ENCODE data around the gene SLC35F2.

Gene SLC35F2

DNA sequence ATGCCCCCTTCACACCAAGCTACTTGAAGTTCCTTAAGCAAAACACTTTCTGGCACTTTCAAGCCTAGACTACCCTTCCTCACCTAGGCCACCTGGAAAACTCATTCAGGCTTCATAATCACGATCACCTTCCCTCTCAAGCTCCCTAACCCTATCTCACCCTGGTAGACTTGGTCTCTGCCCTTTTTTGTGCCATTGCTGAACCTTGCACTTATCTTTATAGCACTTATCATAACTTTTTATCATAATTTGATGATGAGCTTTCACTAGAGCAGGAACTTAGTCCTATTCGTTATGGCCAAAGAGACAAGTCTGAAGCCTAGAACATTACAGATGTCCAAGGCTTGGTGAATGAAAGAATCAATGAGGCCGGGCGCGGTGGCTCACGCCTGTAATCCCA, 5.5 kb downstream of the SLC35F2 start:
- H3K9me3 ChIP-seq (ENCODE audit: insufficient read depth, low read depth, low read length): no peaks in the 10 kb centered on the region
- no peaks in the 10 kb centered on the region for H3K9me2 ChIP-seq (replicated peaks; ENCODE audit: low read depth, low read length)
- no peaks in the 10 kb centered on the region for H3K27me3 ChIP-seq (ENCODE audit: insufficient read depth, low read length, poor library complexity, severe bottlenecking)
- no peak overlapping the region for H3K9ac ChIP-seq (ENCODE audit: low read depth, low read length, poor library complexity, severe bottlenecking)
- H3K4me2 ChIP-seq (ENCODE audit: low read depth, low read length, poor library complexity, severe bottlenecking): no peak overlapping the region
- no peaks in the 10 kb centered on the region for H3K4me1 ChIP-seq (ENCODE audit: insufficient read depth, low read length, poor library complexity, severe bottlenecking)
- no peak overlapping the region for H3K4me3 ChIP-seq (ENCODE audit: low read length, poor library complexity, severe bottlenecking)
- no peaks in the 10 kb centered on the region for H4K20me1 ChIP-seq (ENCODE audit: insufficient read depth, low read length, poor library complexity, severe bottlenecking)
- TF ChIP-seq, protein P1, sequence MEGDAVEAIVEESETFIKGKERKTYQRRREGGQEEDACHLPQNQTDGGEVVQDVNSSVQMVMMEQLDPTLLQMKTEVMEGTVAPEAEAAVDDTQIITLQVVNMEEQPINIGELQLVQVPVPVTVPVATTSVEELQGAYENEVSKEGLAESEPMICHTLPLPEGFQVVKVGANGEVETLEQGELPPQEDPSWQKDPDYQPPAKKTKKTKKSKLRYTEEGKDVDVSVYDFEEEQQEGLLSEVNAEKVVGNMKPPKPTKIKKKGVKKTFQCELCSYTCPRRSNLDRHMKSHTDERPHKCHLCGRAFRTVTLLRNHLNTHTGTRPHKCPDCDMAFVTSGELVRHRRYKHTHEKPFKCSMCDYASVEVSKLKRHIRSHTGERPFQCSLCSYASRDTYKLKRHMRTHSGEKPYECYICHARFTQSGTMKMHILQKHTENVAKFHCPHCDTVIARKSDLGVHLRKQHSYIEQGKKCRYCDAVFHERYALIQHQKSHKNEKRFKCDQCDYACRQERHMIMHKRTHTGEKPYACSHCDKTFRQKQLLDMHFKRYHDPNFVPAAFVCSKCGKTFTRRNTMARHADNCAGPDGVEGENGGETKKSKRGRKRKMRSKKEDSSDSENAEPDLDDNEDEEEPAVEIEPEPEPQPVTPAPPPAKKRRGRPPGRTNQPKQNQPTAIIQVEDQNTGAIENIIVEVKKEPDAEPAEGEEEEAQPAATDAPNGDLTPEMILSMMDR (conservative IDR thresholded peaks at IDR 0.05; ENCODE audit: low read length): no peak
- no peak for TF ChIP-seq EZH2phosphoT487 (IDR thresholded peaks at IDR 0.05; ENCODE audit: borderline replicate concordance)
- H3K36me3 ChIP-seq (ENCODE audit: insufficient read depth, low read length): no peaks in the 10 kb centered on the region
- no peaks in the 10 kb centered on the region for H3K79me2 ChIP-seq (ENCODE audit: insufficient read depth, low read length)
- no peak overlapping the region for H2AFZ ChIP-seq (ENCODE audit: low read length)
- no peaks in the 10 kb centered on the region for H3F3A ChIP-seq (ENCODE audit: low read depth)

DNA sequence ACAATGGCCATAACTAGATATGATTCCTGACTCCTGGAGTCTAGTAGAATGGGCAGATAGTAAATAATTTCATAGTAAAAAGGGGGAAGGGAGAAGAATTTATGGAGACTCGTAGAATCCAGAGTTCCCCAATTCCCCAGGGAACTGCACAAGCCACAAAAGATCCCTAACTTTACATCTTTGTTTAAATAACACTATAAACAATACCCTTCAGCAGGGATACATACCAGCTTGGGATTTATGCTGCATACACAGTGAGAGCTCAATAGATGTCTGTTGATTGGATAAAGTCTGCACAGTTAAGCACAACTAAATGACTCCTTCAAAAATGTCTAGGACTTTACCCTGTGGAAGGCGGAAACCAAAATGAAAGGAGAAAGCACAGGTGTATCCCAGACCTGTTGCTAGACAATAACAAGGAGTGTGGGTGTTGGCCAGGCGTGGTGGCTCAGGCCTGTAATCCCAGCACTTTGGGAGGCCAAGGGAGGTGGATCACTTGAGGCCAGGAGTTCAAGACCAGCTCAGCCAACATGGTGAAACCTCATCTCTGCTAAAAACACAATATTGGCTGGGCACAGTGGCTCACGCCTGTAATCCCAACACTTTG, 6.8 kb downstream of the SLC35F2 start:
- Histone ChIP-seq H4K20me1 (ENCODE audit: insufficient read depth, low read length, poor library complexity, severe bottlenecking) (no peaks in the 10 kb centered on the region), H3K9me3 (ENCODE audit: insufficient read depth, low read depth, low read length) (no peaks in the 10 kb centered on the region), H3K79me2 (ENCODE audit: insufficient read depth, low read length) (no peaks in the 10 kb centered on the region), H3K4me2 (ENCODE audit: low read depth, low read length, poor library complexity, severe bottlenecking) (no peak overlapping the region), H3K9ac (ENCODE audit: low read depth, low read length, poor library complexity, severe bottlenecking) (no peak overlapping the region), H3F3A (ENCODE audit: low read depth) (no peaks in the 10 kb centered on the region), H2AFZ (ENCODE audit: low read length) (no peak overlapping the region), H3K36me3 (ENCODE audit: insufficient read depth, low read length) (no peaks in the 10 kb centered on the region), H3K4me3 (ENCODE audit: low read length, poor library complexity, severe bottlenecking) (no peak overlapping the region), H3K9me2 (replicated peaks; ENCODE audit: low read depth, low read length) (no peaks in the 10 kb centered on the region), H3K4me1 (ENCODE audit: insufficient read depth, low read length, poor library complexity, severe bottlenecking) (no peaks in the 10 kb centered on the region), H3K27me3 (ENCODE audit: insufficient read depth, low read length, poor library complexity, severe bottlenecking) (no peaks in the 10 kb centered on the region)
- TF ChIP-seq, protein P1 (conservative IDR thresholded peaks at IDR 0.05; ENCODE audit: low read length): no peak
- no peak for TF ChIP-seq EZH2phosphoT487 (IDR thresholded peaks at IDR 0.05; ENCODE audit: borderline replicate concordance)

DNA sequence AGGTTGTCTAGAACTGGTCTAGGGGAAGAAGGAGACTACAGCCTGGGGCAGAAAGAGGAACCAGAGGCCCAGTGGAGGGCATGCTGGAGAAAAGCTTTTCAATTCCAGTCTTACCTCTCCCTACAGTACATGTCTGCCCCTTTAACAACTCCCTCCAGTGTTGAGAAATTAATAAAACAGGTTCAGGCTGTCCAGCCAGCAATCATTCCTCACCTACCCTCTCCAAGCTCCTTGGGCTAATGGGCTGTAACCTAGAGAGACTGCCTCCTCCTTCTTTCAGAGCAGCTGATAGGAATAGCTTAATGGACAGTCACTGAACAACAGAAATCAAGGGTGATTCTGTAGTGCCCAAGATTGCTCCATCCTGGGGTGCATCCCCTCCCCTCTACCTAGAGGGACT, 8.8 kb downstream of the SLC35F2 start:
- H3F3A ChIP-seq (ENCODE audit: low read depth): no peaks in the 10 kb centered on the region
- no peaks in the 10 kb centered on the region for H3K27me3 ChIP-seq (ENCODE audit: insufficient read depth, low read length, poor library complexity, severe bottlenecking)
- H3K9me2 ChIP-seq (replicated peaks; ENCODE audit: low read depth, low read length): no peaks in the 10 kb centered on the region
- no peak overlapping the region for H3K4me2 ChIP-seq (ENCODE audit: low read depth, low read length, poor library complexity, severe bottlenecking)
- TF ChIP-seq EZH2phosphoT487 (IDR thresholded peaks at IDR 0.05; ENCODE audit: borderline replicate concordance): no peak
- TF ChIP-seq, protein P1 (conservative IDR thresholded peaks at IDR 0.05; ENCODE audit: low read length): no peak
- H3K79me2 ChIP-seq (ENCODE audit: insufficient read depth, low read length): no peaks in the 10 kb centered on the region
- no peak overlapping the region for H3K9ac ChIP-seq (ENCODE audit: low read depth, low read length, poor library complexity, severe bottlenecking)
- no peak overlapping the region for H2AFZ ChIP-seq (ENCODE audit: low read length)
- no peaks in the 10 kb centered on the region for H3K4me1 ChIP-seq (ENCODE audit: insufficient read depth, low read length, poor library complexity, severe bottlenecking)
- H4K20me1 ChIP-seq (ENCODE audit: insufficient read depth, low read length, poor library complexity, severe bottlenecking): no peaks in the 10 kb centered on the region
- H3K9me3 ChIP-seq (ENCODE audit: insufficient read depth, low read depth, low read length): no peaks in the 10 kb centered on the region
- no peaks in the 10 kb centered on the region for H3K36me3 ChIP-seq (ENCODE audit: insufficient read depth, low read length)
- no peak overlapping the region for H3K4me3 ChIP-seq (ENCODE audit: low read length, poor library complexity, severe bottlenecking)

Data from Loucy (cell line).